NCI-H82 treated with DMSO at 0.1 percent for 48 hours (cell line): ENCODE measurements around the gene RHOH.
"Not testable (repeated sequence)": the region's sequence is repeated elsewhere in the genome, so short reads cannot be mapped to it uniquely, and the experiment has no call there.

Experiments used
- DNase-seq: peaks from one replicate; lab custom pipeline; 2025; ENCODE audit not compliant: unreplicated experiment; lab: John Stamatoyannopoulos, UW

Gene RHOH

DNA sequence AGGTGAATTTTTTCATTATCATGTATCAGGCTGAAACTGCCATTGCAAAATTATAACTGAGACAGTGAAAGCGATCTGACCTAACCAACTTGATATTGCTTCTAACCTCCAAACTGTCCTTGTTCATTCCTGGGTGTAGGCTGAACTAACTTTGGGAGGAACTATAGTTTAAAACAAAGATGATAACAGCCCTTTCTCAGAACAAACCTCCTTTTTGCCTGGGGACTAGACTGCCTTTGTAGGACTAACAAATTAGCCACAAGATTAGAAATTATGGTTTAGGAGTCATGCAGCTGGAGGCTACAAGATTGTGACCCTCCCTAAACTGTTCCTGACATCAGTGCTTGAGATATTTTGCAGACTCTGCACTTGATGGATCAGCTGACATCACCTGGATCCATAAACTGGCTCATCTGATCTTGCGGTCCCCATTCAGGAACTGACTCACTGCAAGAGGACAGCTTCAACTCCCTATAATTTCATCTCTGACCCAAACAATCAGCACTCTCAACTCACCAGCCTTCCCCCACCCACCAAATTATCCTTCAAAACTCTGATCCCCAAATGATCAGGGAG, 93.9 kb downstream of the RHOH start:
- not testable (repeated sequence) for DNase-seq

DNA sequence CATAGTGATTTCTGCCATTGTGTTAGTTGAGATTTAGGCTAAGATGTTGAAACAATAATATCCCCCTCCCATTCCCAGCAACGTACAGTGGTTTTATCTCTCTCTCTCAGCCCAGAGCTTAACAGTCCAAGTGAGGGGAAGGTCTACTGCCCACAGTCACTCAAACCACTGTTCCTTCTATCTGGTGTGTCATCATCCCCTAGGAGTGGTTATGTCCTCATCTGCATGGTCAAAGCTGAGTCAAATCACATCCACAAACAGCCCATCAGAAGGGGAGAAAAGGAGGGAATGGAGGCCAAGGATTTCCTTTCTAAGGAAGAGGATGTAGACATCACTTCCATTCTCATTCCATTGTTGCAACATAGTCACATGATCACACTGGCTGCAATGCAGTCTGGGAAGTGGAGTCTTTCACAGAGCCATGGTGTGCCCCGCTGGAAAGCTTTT, 95.5 kb downstream of the RHOH start:
- no peak for DNase-seq

GRCh38 chr4:40294339-40294738, 97.5 kb downstream of the RHOH start:
- no peak for DNase-seq

DNA sequence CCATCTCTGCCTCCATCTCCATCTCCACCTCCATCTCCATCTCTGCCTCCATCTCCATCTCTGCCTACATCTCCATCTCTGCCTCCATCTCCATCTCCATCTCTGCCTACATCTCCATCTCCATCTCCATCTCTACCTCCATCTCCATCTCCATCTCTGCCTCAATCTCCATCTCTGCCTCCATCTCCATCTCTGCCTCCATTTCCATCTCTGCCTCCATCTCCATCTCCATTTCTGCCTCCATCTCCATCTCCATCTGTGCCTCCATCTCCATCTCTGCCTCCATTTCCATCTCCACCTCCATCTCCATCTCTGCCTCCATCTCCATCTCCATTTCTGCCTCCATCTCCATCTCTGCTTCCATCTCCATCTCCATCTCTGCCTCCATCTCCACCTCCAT, 98.2 kb downstream of the RHOH start:
- not testable (repeated sequence) for DNase-seq

DNA sequence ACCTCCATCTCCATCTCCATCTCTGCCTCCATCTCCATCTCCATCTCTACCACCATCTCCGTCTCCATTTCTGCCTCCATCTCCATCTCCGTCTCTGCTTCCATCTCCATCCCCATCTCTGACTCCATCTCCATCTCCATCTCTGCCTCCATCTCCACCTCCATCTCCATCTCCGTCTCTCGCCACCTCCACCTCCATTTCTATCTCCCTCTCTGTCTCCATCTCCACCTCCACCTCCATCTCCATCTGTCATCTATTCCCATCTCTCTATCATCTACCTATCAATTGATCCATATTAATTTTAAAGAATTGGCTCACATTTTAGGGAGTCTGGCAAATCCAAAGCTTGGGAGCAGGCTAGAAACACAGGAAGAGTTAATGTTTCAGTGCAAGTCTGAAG, 98.7 kb downstream of the RHOH start:
- DNase-seq: no peak
